Measurements from ENCODE around the gene BCAP31. TPM values are rescaled to one million over a fixed set of nuclear protein-coding genes. Genes with fewer than 3 reads are reported as not detected.

The BCAP31 gene
- total and polyA plus RNA-seq, 7 experiments from 2014 or later, result 80.2 to 329 (median 118) TPM

GRCh38 chrX:153688071-153688470 lies 36.1 kb downstream of the BCAP31 start:
- Mint-ChIP-seq H3K4me3 (no peak overlapping the region), H3K9me3 (peaks cover 0 to 5% (median 0%) of the 10 kb centered on the region in 11 donors), H3K36me3 (no peaks in the 10 kb centered on the region), H3K27ac (no peak overlapping the region), H3K4me1 (peaks cover 0 to 6% (median 0%) of the 10 kb centered on the region in 7 donors), H3K27me3 (peaks cover 0 to 23% (median 0%) of the 10 kb centered on the region in 5 donors)
- no peak overlapping the region for H3K27ac ChIP-seq (ENCODE audit: low read depth, low read length)
- CTCF ChIA-PET, result no interaction called here
- no peak overlapping the region for H3K4me3 ChIP-seq (ENCODE audit: low read length)
- H3K36me3 ChIP-seq (ENCODE audit: control insufficient read depth in 2 of 3, insufficient read depth in 3 of 3, low read length in 3 of 3), result no peaks in the 10 kb centered on the region
- DNase-seq (no peak), ATAC-seq (peak; percentile 28)
- intact Hi-C loops (cut with micrococcal nuclease), result loop anchor here in 1 of 2 donors (5.0 kb wide), 2 partner anchors 34 to 239 kb away; partner anchors contain the start of genes ABCD1, ARHGAP4 and BCAP31
- H3K27me3 ChIP-seq (ENCODE audit: control insufficient read depth in 2 of 2, insufficient read depth in 2 of 2, low read length in 2 of 2), result no peaks in the 10 kb centered on the region
- POLR2A ChIA-PET, result no interaction called here
- H3K4me1 ChIP-seq (ENCODE audit: control insufficient read depth in 2 of 2, insufficient read depth in 2 of 2, low read length in 2 of 2), result no peaks in the 10 kb centered on the region
- no peaks in the 10 kb centered on the region for H3K9me3 ChIP-seq (ENCODE audit: control insufficient read depth in 2 of 3, low read length in 3 of 3)

DNA sequence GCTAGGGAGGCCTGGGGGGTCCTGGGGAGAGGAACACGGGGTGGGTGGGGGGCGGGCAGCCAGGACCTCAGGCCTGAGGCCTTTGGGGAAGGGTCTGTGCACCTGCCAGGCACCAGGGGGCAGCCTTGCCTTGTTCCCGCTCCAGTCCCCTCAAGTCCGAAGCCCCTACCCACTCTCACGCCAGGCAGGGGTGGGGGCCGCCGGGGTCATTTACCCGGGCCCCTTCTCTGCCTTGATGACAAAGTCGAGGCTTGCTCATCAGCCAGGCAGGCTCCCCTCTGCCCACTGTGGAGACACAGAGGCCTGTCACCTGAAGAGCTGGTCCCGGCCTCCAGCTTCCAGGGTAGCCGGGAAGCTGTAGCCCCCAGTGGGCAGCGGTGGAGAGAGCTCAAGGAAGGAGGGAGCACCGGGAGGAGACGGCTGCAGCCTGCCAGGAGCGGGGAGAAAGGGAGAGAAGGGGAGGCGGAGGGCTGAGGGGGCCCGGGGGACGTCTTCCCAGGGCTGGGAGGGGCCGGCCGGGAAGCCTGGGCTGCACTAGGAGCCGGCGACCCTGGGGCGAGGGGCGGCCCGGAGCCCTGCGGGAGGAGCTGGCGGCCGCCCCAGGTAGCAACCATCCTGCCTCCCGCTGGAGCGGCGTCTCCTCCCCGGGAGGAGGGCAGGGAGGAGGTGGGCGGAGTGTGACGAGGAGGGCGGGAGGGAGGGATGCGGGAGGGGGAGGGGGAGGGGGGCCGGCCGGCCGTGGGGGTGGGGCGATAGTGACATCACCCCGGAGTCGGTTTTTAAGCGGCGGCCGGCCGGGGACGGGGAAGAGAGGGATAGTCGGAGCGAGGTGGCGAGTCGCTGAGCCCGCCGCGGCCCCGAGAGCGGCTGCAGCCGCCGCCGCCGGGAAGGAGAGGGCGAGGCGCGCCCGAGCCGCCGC lies 36.8 kb downstream of the BCAP31 start, which contains the start of gene SLC6A8:
Gene SLC6A8 (plus strand): TSS at position 806 of the 919 bp plus-strand sequence. CDS start 649 bp downstream, outside the sequence.
- CTCF ChIA-PET, result no interaction called here
- H3K27ac ChIP-seq (ENCODE audit: low read depth, low read length), result no peak within 1 kb of the TSS
- peak; percentile 51 for ATAC-seq
- H3K4me1 ChIP-seq (ENCODE audit: control insufficient read depth in 2 of 2, insufficient read depth in 2 of 2, low read length in 2 of 2), result no peaks in the 10 kb centered on the region
- H3K4me3 ChIP-seq (ENCODE audit: low read length), result no peak within 1 kb of the TSS
- H3K36me3 ChIP-seq (ENCODE audit: control insufficient read depth in 2 of 3, insufficient read depth in 3 of 3, low read length in 3 of 3), result no peaks in the 10 kb centered on the region
- no peaks in the 10 kb centered on the region for H3K9me3 ChIP-seq (ENCODE audit: control insufficient read depth in 2 of 3, low read length in 3 of 3)
- H3K9me3 Mint-ChIP-seq, result peaks cover 0 to 5% (median 0%) of the 10 kb centered on the region in 11 donors
- H3K4me3 Mint-ChIP-seq, result peak within 1 kb of the TSS; percentile 49 to 84 (median 75)
- POLR2A ChIA-PET, result no interaction called here
- H3K4me1 Mint-ChIP-seq, result peaks cover 0 to 4% (median 0%) of the 10 kb centered on the region in 7 donors
- H3K27me3 Mint-ChIP-seq, result peaks cover 0 to 26% (median 0%) of the 10 kb centered on the region in 5 donors
- H3K36me3 Mint-ChIP-seq, result no peaks in the 10 kb centered on the region
- H3K27ac Mint-ChIP-seq, result peak within 1 kb of the TSS in 1 of 9 donors; percentile 3
- intact Hi-C loops (cut with micrococcal nuclease), result loop anchor here (1.0 to 5.0 kb wide), 3 partner anchors 35 to 240 kb away; partner anchors contain the start of genes ABCD1 (in 1 of the 2), ARHGAP4 (in 1 of the 2), BCAP31 (in 1 of the 2) and IDH3G (in 1 of the 2)
- DNase-seq, result peak in 4 of 9 donors; percentile 17 to 56 (median 33)
- H3K27me3 ChIP-seq (ENCODE audit: control insufficient read depth in 2 of 2, insufficient read depth in 2 of 2, low read length in 2 of 2), result no peaks in the 10 kb centered on the region

GRCh38 chrX:153686711-153687110 lies 37.5 kb downstream of the BCAP31 start:
- Mint-ChIP-seq H3K9me3 (peaks cover 0 to 5% (median 0%) of the 10 kb centered on the region in 11 donors), H3K27me3 (peaks cover 0 to 26% (median 0%) of the 10 kb centered on the region in 5 donors), H3K27ac (peak overlapping the region in 1 of 9 donors; percentile 3), H3K36me3 (no peaks in the 10 kb centered on the region), H3K4me1 (peaks cover 0 to 4% (median 0%) of the 10 kb centered on the region in 7 donors), H3K4me3 (peak overlapping the region in 5 of 10 donors; percentile 18 to 81 (median 49))
- H3K27ac ChIP-seq (ENCODE audit: low read depth, low read length), result no peak overlapping the region
- no peaks in the 10 kb centered on the region for H3K9me3 ChIP-seq (ENCODE audit: control insufficient read depth in 2 of 3, low read length in 3 of 3)
- no peaks in the 10 kb centered on the region for H3K4me1 ChIP-seq (ENCODE audit: control insufficient read depth in 2 of 2, insufficient read depth in 2 of 2, low read length in 2 of 2)
- no peak for DNase-seq
- intact Hi-C loops (cut with micrococcal nuclease), result loop anchor here (1.0 to 5.0 kb wide), 3 partner anchors 36 to 241 kb away; partner anchors contain the start of genes ABCD1 (in 1 of the 2), ARHGAP4 (in 1 of the 2), BCAP31 (in 1 of the 2) and IDH3G (in 1 of the 2)
- H3K36me3 ChIP-seq (ENCODE audit: control insufficient read depth in 2 of 3, insufficient read depth in 3 of 3, low read length in 3 of 3), result no peaks in the 10 kb centered on the region
- no peak for ATAC-seq
- no peaks in the 10 kb centered on the region for H3K27me3 ChIP-seq (ENCODE audit: control insufficient read depth in 2 of 2, insufficient read depth in 2 of 2, low read length in 2 of 2)
- POLR2A ChIA-PET, result no interaction called here
- CTCF ChIA-PET, result no interaction called here
- H3K4me3 ChIP-seq (ENCODE audit: low read length), result no peak overlapping the region

GRCh38 chrX:153685751-153686696 lies 38.2 kb downstream of the BCAP31 start:
- no peak for ATAC-seq
- peaks cover 0 to 5% (median 0%) of the 10 kb centered on the region in 11 donors for H3K9me3 Mint-ChIP-seq
- Histone ChIP-seq H3K27me3 (ENCODE audit: control insufficient read depth in 2 of 2, insufficient read depth in 2 of 2, low read length in 2 of 2) (no peaks in the 10 kb centered on the region), H3K4me1 (ENCODE audit: control insufficient read depth in 2 of 2, insufficient read depth in 2 of 2, low read length in 2 of 2) (no peaks in the 10 kb centered on the region), H3K36me3 (ENCODE audit: control insufficient read depth in 2 of 3, insufficient read depth in 3 of 3, low read length in 3 of 3) (no peaks in the 10 kb centered on the region), H3K9me3 (ENCODE audit: control insufficient read depth in 2 of 3, low read length in 3 of 3) (no peaks in the 10 kb centered on the region), H3K4me3 (ENCODE audit: low read length) (no peak overlapping the region), H3K27ac (ENCODE audit: low read depth, low read length) (no peak overlapping the region)
- POLR2A ChIA-PET, result no interaction called here
- H3K4me1 Mint-ChIP-seq, result peaks cover 0 to 4% (median 0%) of the 10 kb centered on the region in 7 donors
- CTCF ChIA-PET, result interaction anchor here (0.8 kb wide), 1 partner anchor 1047 kb away, joined by 3 read pairs; no protein-coding TSS in a partner anchor
- intact Hi-C loops (cut with micrococcal nuclease), result loop anchor here in 1 of 2 donors (5.0 kb wide), 2 partner anchors 36 to 241 kb away; partner anchors contain the start of genes ABCD1, ARHGAP4 and BCAP31
- peak overlapping the region in 1 of 10 donors; percentile 29 for H3K4me3 Mint-ChIP-seq
- H3K36me3 Mint-ChIP-seq, result no peaks in the 10 kb centered on the region
- H3K27me3 Mint-ChIP-seq, result peaks cover 0 to 26% (median 0%) of the 10 kb centered on the region in 5 donors
- H3K27ac Mint-ChIP-seq, result no peak overlapping the region
- DNase-seq, result no peak

DNA sequence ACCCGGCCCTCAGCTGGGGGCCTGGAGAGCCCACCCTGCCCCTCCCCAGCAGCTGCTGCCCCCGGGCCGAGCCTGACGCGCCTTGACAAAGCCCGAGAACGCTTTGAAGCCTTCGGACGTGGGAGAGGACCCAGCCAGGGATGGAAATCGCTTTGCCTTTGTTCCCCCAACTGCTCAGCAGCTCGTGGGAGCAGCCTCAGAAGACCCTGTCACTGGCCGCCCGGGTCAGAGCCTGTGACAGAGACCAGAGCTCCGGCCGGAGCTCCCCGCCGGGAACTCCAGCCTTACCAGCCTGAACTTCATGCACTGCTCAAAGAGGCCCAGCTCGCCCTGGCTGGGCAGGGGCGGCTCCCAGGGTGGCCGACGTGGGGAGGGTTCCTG lies 39.0 kb downstream of the BCAP31 start:
- H3K27ac ChIP-seq (ENCODE audit: low read depth, low read length), result no peak overlapping the region
- Mint-ChIP-seq H3K36me3 (no peaks in the 10 kb centered on the region), H3K27ac (no peak overlapping the region), H3K27me3 (peaks cover 0 to 26% (median 2%) of the 10 kb centered on the region in 5 donors), H3K4me1 (peaks cover 0 to 4% (median 0%) of the 10 kb centered on the region in 7 donors), H3K4me3 (no peak overlapping the region), H3K9me3 (peaks cover 0 to 5% (median 0%) of the 10 kb centered on the region in 11 donors)
- POLR2A ChIA-PET, result no interaction called here
- ATAC-seq (no peak), DNase-seq (no peak)
- no peaks in the 10 kb centered on the region for H3K4me1 ChIP-seq (ENCODE audit: control insufficient read depth in 2 of 2, insufficient read depth in 2 of 2, low read length in 2 of 2)
- H3K27me3 ChIP-seq (ENCODE audit: control insufficient read depth in 2 of 2, insufficient read depth in 2 of 2, low read length in 2 of 2), result no peaks in the 10 kb centered on the region
- no peak overlapping the region for H3K4me3 ChIP-seq (ENCODE audit: low read length)
- no peaks in the 10 kb centered on the region for H3K36me3 ChIP-seq (ENCODE audit: control insufficient read depth in 2 of 3, insufficient read depth in 3 of 3, low read length in 3 of 3)
- intact Hi-C loops (cut with micrococcal nuclease), result loop anchor here in 1 of 2 donors (5.0 kb wide), 2 partner anchors 37 to 242 kb away; partner anchors contain the start of genes ABCD1, ARHGAP4 and BCAP31
- no peaks in the 10 kb centered on the region for H3K9me3 ChIP-seq (ENCODE audit: control insufficient read depth in 2 of 3, low read length in 3 of 3)
- CTCF ChIA-PET, result interaction anchor here (0.8 kb wide), 1 partner anchor 1048 kb away, joined by 3 read pairs; no protein-coding TSS in a partner anchor
